Tibial nerve (tissue), 4 donors: ENCODE results near the gene APELA. TPM values are rescaled to one million over a fixed set of nuclear protein-coding genes. Genes with fewer than 3 reads are reported as not detected.

Source experiments
- DNase-seq, 2 donors: peaks; one replicate each; pipeline ENCODE4 v3.0.0-alpha.2; 2019; ENCODE audit warnings: low spot score in 2 of 2
- H3K27ac ChIP-seq, 4 donors: fragments of 200-600 bp; sonication (generic) in 3 of 4; one replicate each; pipeline ENCODE4 v1.5.1; 2017 to 2019; ENCODE audit warnings: mild to moderate bottlenecking in 1 of 4
- H3K27me3 ChIP-seq, 2 donors: fragments of 200-600 bp; sonication (generic) in 1 of 2; one replicate each; pipeline versions ENCODE4 v1.5.1 to v1.6.0; 2017 to 2019
- H3K36me3 ChIP-seq, 3 donors: fragments of 200-600 bp; sonication (generic); one replicate each; pipeline ENCODE4 v1.5.1; 2018 to 2019
- H3K4me1 ChIP-seq, 4 donors: fragments of 200-600 bp; sonication (generic) in 3 of 4; one replicate each; pipeline ENCODE4 v1.5.1; 2017 to 2019
- H3K4me3 ChIP-seq, 4 donors: fragments of 200-600 bp; sonication (generic) in 3 of 4; one replicate each; pipeline ENCODE4 v1.5.1; 2017 to 2019; ENCODE audit warnings: mild to moderate bottlenecking in 1 of 4, moderate library complexity in 1 of 4
- H3K9me3 ChIP-seq, 4 donors: fragments of 200-600 bp; sonication (generic) in 3 of 4; one replicate each; pipeline ENCODE4 v1.5.1; 2017 to 2019
- CTCF ChIP-seq, 5 experiments: fragments of 200-600 bp in 3 of 5; fragments of 450-650 bp in 2 of 5; sonication (generic) in 3 of 5; IDR thresholded peaks; one replicate each; pipeline ENCODE4 v1.5.1; 2016 to 2019; ENCODE audit warnings: antibody characterized with exemption in 5 of 5, mild to moderate bottlenecking in 3 of 5, moderate library complexity in 2 of 5
- EP300 ChIP-seq, 2 donors: sonication (generic); formaldehyde crosslinking; IDR thresholded peaks; one replicate each; pipeline ENCODE4 v1.6.1; 2017; ENCODE audit warnings: antibody characterized with exemption in 2 of 2, mild to moderate bottlenecking in 1 of 2
- POLR2A ChIP-seq, 2 donors: fragments of 450-650 bp; IDR thresholded peaks; one replicate each; pipeline ENCODE4 v1.6.1; 2017; ENCODE audit warnings: antibody characterized with exemption in 2 of 2, mild to moderate bottlenecking in 2 of 2, moderate library complexity in 2 of 2
- WGBS, 2 donors: methylation state at CpG; one replicate each; pipeline ENCODE4 v1.1.5; 2018; 5-methylcytosine and 5-hydroxymethylcytosine counted together
- total RNA-seq, 4 donors: library from RNA; depleted of rRNA; stranded (reverse); fragments of >200 nt; gene quantifications; one replicate each; pipeline ENCODE4 v1.1.0, GENCODE V29; 2016

Gene APELA
- not detected for total RNA-seq

- 13 to 24% methylated on average over 7 of the region's 7 CpGs for whole genome bisulfite sequencing, 2 donors
- no peak for DNase-seq
- Histone ChIP-seq H3K27ac (no peak within 1 kb of the TSS), H3K9me3 (no peaks in the 10 kb centered on the region), H3K4me3 (no peak within 1 kb of the TSS), H3K4me1 (no peaks in the 10 kb centered on the region), H3K36me3 (no peaks in the 10 kb centered on the region), H3K27me3 (no peaks in the 10 kb centered on the region)
- TF ChIP-seq CTCF (IDR thresholded peaks at IDR 0.05) (no peak), EP300 (IDR thresholded peaks at IDR 0.05) (no peak), POLR2A (IDR thresholded peaks at IDR 0.05) (no peak)
Observed at GRCh38 chr4:164876700-164877324, at the start of gene APELA. Gene APELA (plus strand): TSS chr4:164877178. CDS start chr4:164877332, 154 bp downstream.

GRCh38 chr4:164828955-164829354, 48.0 kb upstream of the APELA start:
- no peaks in the 10 kb centered on the region for H3K9me3 ChIP-seq
- TF ChIP-seq EP300 (IDR thresholded peaks at IDR 0.05) (no peak), POLR2A (IDR thresholded peaks at IDR 0.05) (no peak), CTCF (IDR thresholded peaks at IDR 0.05) (no peak)
- H3K4me3 ChIP-seq: no peak overlapping the region
- H3K27me3 ChIP-seq: no peaks in the 10 kb centered on the region
- H3K36me3 ChIP-seq: no peaks in the 10 kb centered on the region
- no peaks in the 10 kb centered on the region for H3K4me1 ChIP-seq
- DNase-seq: no peak
- 76 to 81% methylated on average over 3 of the region's 3 CpGs for WGBS, 2 donors
- H3K27ac ChIP-seq: no peak overlapping the region

- Histone ChIP-seq H3K4me1 (no peaks in the 10 kb centered on the region), H3K27ac (no peak overlapping the region), H3K9me3 (no peaks in the 10 kb centered on the region), H3K27me3 (no peaks in the 10 kb centered on the region), H3K4me3 (no peak overlapping the region), H3K36me3 (no peaks in the 10 kb centered on the region)
- TF ChIP-seq POLR2A (IDR thresholded peaks at IDR 0.05): no peak
- no peak for TF ChIP-seq EP300 (IDR thresholded peaks at IDR 0.05)
- TF ChIP-seq CTCF (IDR thresholded peaks at IDR 0.05): no peak
- WGBS, 2 donors: 54 to 63% methylated on average over 4 of the region's 4 CpGs
- DNase-seq: no peak
Observed at GRCh38 chr4:164846566-164846965, 30.4 kb upstream of the APELA start.

- no peaks in the 10 kb centered on the region for H3K4me1 ChIP-seq
- H3K27ac ChIP-seq: no peak overlapping the region
- no peaks in the 10 kb centered on the region for H3K27me3 ChIP-seq
- H3K36me3 ChIP-seq: no peaks in the 10 kb centered on the region
- H3K4me3 ChIP-seq: no peak overlapping the region
- WGBS, 2 donors: 51 to 53% methylated on average over 3 of the region's 3 CpGs
- no peak for DNase-seq
- TF ChIP-seq POLR2A (IDR thresholded peaks at IDR 0.05) (no peak), EP300 (IDR thresholded peaks at IDR 0.05) (no peak), CTCF (IDR thresholded peaks at IDR 0.05) (no peak)
- no peaks in the 10 kb centered on the region for H3K9me3 ChIP-seq
Observed at GRCh38 chr4:164847016-164847415, 30.0 kb upstream of the APELA start.

- H3K4me3 ChIP-seq: no peak overlapping the region
- TF ChIP-seq CTCF (IDR thresholded peaks at IDR 0.05) (no peak), EP300 (IDR thresholded peaks at IDR 0.05) (no peak), POLR2A (IDR thresholded peaks at IDR 0.05) (no peak)
- H3K9me3 ChIP-seq: no peaks in the 10 kb centered on the region
- H3K27me3 ChIP-seq: no peaks in the 10 kb centered on the region
- H3K36me3 ChIP-seq: no peaks in the 10 kb centered on the region
- DNase-seq: no peak
- 63 to 77% methylated on average over 2 of the region's 2 CpGs for WGBS, 2 donors
- no peaks in the 10 kb centered on the region for H3K4me1 ChIP-seq
- no peak overlapping the region for H3K27ac ChIP-seq
Observed at GRCh38 chr4:164847967-164848649, 28.9 kb upstream of the APELA start.
